Uterus (tissue), 2 donors: Measurements from ENCODE around the gene PGLYRP4.

Experiments
- CTCF ChIP-seq, 4 experiments: fragments of 200-600 bp in 2 of 4; fragments of 450-650 bp in 2 of 4; sonication (generic) in 2 of 4; IDR thresholded peaks; one replicate each; pipeline ENCODE4 v1.5.1; 2016 to 2019; ENCODE audit warnings: antibody characterized with exemption in 4 of 4, mild to moderate bottlenecking in 2 of 4, moderate library complexity in 1 of 4
- POLR2A ChIP-seq, 2 donors: fragments of 450-650 bp; IDR thresholded peaks; one replicate each; pipeline ENCODE4 v1.6.1; 2016; ENCODE audit warnings: antibody characterized with exemption in 2 of 2, mild to moderate bottlenecking in 1 of 2, moderate library complexity in 1 of 2

- TF ChIP-seq CTCF (IDR thresholded peaks at IDR 0.05) (no peak), POLR2A (IDR thresholded peaks at IDR 0.05) (no peak)
These were observed 57.1 kb downstream of the PGLYRP4 start for GRCh38 chr1:153291514-153291913.
